ENCODE data around the gene EXT2.

DNA sequence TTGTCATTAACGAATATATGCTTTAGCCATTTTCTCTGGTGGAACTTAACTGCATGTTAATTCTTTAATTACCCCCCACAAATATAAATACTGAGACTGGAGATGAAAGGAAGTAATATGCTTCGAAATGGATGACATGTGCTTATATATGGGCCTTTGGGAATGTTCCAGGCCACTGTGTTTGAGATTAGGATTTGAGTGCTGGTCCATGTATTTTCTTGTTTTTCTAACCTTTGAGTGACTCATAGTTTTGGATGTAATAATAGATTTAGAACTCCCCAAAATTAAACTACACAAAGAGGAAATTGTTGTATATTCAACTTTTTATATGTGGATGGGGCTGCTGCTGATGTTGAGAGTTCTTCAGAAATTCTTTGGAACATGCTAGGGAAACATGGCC is 54.2 kb downstream of the EXT2 start:
- TF ChIP-seq, protein P1, sequence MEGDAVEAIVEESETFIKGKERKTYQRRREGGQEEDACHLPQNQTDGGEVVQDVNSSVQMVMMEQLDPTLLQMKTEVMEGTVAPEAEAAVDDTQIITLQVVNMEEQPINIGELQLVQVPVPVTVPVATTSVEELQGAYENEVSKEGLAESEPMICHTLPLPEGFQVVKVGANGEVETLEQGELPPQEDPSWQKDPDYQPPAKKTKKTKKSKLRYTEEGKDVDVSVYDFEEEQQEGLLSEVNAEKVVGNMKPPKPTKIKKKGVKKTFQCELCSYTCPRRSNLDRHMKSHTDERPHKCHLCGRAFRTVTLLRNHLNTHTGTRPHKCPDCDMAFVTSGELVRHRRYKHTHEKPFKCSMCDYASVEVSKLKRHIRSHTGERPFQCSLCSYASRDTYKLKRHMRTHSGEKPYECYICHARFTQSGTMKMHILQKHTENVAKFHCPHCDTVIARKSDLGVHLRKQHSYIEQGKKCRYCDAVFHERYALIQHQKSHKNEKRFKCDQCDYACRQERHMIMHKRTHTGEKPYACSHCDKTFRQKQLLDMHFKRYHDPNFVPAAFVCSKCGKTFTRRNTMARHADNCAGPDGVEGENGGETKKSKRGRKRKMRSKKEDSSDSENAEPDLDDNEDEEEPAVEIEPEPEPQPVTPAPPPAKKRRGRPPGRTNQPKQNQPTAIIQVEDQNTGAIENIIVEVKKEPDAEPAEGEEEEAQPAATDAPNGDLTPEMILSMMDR (IDR thresholded peaks at IDR 0.05; ENCODE audit: poor library complexity, severe bottlenecking): no peak
- TF ChIP-seq EZH2 (IDR thresholded peaks at IDR 0.05; ENCODE audit: borderline replicate concordance, insufficient read depth, low read length, poor library complexity, severe bottlenecking) (no peak), TAF1 (IDR thresholded peaks at IDR 0.05; ENCODE audit: low read depth) (no peak), EP300 (conservative IDR thresholded peaks at IDR 0.05; ENCODE audit: poor library complexity, severe bottlenecking) (no peak), POLR2AphosphoS5 (IDR thresholded peaks at IDR 0.05) (no peak), SMC3 (conservative IDR thresholded peaks at IDR 0.05; ENCODE audit: poor library complexity) (no peak), RAD21 (conservative IDR thresholded peaks at IDR 0.05) (no peak), MXI1 (conservative IDR thresholded peaks at IDR 0.05; ENCODE audit: poor library complexity, severe bottlenecking) (no peak)
- TF ChIP-seq, protein P2, sequence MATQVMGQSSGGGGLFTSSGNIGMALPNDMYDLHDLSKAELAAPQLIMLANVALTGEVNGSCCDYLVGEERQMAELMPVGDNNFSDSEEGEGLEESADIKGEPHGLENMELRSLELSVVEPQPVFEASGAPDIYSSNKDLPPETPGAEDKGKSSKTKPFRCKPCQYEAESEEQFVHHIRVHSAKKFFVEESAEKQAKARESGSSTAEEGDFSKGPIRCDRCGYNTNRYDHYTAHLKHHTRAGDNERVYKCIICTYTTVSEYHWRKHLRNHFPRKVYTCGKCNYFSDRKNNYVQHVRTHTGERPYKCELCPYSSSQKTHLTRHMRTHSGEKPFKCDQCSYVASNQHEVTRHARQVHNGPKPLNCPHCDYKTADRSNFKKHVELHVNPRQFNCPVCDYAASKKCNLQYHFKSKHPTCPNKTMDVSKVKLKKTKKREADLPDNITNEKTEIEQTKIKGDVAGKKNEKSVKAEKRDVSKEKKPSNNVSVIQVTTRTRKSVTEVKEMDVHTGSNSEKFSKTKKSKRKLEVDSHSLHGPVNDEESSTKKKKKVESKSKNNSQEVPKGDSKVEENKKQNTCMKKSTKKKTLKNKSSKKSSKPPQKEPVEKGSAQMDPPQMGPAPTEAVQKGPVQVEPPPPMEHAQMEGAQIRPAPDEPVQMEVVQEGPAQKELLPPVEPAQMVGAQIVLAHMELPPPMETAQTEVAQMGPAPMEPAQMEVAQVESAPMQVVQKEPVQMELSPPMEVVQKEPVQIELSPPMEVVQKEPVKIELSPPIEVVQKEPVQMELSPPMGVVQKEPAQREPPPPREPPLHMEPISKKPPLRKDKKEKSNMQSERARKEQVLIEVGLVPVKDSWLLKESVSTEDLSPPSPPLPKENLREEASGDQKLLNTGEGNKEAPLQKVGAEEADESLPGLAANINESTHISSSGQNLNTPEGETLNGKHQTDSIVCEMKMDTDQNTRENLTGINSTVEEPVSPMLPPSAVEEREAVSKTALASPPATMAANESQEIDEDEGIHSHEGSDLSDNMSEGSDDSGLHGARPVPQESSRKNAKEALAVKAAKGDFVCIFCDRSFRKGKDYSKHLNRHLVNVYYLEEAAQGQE (IDR thresholded peaks at IDR 0.05; ENCODE audit: borderline replicate concordance): no peak

Data from neural cell (in vitro differentiated cells).